VCaP (cell line): ENCODE results near the gene HLCS.

ENCODE experiments used
- H3K27ac ChIP-seq: fragments of 450-650 bp; 2 replicates; pipeline ENCODE4 v1.5.1; 2017
- TF ChIP-seq, protein P1 (sequence below): fragments of 450-650 bp; conservative IDR thresholded peaks from 2 replicates; pipeline ENCODE4 v1.5.1; 2017; ENCODE audit warnings: mild to moderate bottlenecking, moderate library complexity

Gene HLCS

DNA sequence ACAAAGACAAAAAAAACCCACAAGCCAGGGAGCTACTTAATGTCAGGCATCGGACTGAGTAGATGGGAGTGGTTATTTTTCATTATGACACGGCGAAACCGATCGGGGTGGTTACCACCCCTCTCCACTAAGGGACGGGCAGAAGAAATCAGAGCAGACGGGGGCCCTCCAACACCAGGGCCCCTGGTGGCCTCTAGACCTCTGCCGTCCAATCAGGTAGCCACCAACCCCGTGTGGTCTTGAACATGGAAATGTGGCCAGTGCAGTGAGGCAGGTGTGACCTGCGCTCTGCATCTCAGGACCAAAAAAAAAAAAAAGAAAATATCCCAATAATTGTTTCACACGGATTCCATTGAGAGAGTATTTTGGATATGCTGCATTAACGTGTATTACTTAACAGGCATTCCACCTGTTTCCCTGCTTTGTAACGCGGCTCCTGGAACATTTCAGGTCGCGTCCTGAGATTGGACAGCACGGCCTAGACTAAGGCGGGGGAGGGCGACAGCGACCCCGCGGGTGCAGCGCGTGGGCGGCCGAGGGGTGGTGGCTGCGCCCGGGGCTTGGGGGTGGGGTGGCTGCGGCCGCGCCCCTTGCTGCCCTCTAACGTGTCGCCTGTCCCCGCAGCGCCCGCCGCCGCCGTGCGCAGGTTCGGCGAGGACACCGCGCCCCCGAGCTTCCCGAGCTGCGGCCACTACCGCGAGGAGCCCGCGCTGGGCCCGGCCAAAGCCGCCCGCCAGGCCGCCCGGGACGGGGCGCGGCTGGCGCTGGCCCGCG is 219.2 kb downstream of the HLCS start:
- TF ChIP-seq, protein P1, sequence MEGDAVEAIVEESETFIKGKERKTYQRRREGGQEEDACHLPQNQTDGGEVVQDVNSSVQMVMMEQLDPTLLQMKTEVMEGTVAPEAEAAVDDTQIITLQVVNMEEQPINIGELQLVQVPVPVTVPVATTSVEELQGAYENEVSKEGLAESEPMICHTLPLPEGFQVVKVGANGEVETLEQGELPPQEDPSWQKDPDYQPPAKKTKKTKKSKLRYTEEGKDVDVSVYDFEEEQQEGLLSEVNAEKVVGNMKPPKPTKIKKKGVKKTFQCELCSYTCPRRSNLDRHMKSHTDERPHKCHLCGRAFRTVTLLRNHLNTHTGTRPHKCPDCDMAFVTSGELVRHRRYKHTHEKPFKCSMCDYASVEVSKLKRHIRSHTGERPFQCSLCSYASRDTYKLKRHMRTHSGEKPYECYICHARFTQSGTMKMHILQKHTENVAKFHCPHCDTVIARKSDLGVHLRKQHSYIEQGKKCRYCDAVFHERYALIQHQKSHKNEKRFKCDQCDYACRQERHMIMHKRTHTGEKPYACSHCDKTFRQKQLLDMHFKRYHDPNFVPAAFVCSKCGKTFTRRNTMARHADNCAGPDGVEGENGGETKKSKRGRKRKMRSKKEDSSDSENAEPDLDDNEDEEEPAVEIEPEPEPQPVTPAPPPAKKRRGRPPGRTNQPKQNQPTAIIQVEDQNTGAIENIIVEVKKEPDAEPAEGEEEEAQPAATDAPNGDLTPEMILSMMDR: no peak

DNA sequence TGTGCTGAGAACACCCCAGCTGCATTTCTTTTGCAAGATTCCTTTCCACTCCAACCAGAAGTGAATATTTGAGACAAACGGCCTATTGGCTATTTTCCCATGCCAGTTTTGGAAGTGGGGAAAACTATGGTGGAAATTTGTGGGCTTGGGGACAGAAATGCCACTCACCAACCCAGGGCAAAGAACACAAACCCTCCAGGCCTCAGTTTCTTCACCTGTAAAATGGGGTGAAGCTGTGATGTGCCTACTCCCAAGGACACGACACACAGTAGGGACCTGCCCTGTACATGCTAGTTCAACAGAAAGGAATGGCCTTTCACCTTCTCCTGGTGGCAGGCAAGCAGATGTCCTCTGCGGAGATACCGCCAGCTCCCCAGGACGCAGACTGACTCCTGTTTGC is 221.0 kb downstream of the HLCS start:
- peak overlapping the region; percentile 49 for H3K27ac ChIP-seq
- TF ChIP-seq, protein P1: no peak

More for the DNA sequence above, 219.2 kb downstream of the HLCS start:
- H3K27ac ChIP-seq: peak overlapping the region; percentile 49; the same call in 1 of the 2 replicates

DNA sequence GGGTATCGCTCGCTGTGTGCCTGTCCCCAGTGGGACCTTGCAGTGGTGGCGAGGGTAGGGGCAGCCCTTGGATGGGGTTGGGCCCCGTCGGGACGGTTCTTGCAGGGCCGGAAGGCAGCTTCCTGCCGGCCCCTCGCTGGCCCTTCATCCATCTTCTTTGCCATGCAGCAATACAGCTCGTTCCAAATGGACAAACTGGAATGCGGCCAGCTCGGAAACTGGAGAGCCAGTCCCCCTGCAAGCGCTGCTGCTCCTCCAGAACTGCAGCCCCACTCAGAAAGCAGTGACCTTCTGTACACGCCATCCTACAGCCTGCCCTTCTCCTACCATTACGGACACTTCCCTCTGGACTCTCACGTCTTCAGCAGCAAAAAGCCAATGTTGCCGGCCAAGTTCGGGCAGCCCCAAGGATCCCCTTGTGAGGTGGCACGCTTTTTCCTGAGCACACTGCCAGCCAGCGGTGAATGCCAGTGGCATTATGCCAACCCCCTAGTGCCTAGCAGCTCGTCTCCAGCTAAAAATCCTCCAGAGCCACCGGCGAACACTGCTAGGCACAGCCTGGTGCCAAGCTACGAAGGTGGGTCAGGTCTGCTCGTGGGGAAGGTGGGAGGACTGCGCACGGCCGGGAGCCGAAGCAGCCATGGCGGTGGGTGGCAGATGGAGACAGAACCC is 221.8 kb downstream of the HLCS start:
- H3K27ac ChIP-seq: peak overlapping the region; percentile 49
- TF ChIP-seq, protein P1: no peak

DNA sequence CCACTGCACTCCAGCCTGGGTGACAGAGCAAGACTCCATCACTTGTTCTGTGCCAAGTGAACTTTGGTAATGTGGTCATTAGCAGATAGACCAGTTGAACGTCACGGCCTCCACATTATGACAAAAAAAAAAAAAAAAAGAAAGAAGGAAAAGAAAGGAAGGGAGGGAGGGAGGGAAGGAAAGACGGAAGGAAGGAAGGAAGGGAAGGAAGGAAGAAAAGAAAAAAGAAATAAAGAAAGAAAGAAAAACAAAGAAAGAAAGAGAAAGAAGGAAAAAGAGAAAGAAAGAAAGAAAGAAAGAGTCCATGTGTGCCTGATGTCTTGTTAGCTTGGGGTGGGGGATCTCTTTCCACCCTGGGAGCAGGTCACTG is 222.3 kb downstream of the HLCS start:
- peak overlapping the region; percentile 49 for H3K27ac ChIP-seq
- TF ChIP-seq, protein P1: no peak

DNA sequence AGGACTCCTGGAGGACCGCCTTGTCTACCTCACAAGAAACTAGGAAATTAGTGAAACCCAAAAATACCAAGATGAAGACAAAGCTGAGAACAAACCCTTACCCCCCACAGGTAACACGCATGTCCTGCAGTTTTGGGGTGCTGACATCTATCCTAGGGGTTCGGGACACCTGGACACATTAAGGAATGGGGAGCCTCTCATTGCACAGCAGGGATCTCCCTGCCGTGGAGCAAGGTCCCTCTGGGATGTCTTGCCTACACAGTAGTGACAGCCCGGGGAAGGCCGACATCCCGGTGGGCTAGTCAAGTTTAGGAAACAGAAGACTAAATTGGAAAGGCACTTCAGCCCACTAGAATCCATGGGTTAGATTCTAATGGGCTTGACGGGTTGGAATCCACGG is 223.0 kb downstream of the HLCS start:
- H3K27ac ChIP-seq: peak overlapping the region; percentile 49
- TF ChIP-seq, protein P1: no peak

DNA sequence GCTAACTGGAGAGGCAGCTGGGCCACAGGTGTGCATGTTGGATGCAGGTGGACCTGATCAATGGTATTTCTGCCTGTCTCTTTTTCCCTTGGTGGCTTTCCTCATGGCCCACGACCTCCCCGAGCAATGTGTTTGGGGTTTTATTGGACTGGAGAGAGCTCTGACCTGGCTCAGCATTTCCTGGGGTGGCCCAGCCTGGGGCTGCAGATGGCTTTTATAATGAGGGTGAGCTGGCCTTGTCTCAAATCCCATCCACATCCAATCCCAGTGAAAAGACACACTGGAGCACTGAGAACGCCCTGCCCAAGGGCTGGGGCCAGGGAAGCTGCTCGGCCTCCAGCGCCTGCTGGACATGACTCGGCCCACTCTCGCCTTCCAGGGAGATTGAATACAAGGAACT is 223.5 kb downstream of the HLCS start:
- TF ChIP-seq, protein P1: no peak
- H3K27ac ChIP-seq: peak overlapping the region; percentile 49

DNA sequence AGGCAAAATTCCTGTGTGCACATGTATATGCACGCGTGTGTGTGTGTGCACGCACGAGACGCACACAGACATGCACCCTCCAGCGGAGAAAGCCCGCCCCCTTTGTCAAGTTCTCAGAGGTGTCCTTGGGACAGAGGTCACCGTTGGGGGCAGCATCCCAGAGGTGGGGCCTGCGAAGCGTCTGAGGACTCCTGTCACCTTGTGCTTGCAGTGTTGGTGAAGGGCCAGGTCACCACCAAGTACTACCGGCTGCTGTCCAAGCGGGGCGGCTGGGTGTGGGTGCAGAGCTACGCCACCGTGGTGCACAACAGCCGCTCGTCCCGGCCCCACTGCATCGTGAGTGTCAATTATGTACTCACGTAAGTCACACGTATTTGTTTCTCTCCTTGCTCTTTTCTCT is 225.0 kb downstream of the HLCS start:
- H3K27ac ChIP-seq: peak overlapping the region; percentile 49; the same call in 1 of the 2 replicates
- TF ChIP-seq, protein P1: no peak
